PC-9 (cell line): Measurements from ENCODE around the gene TYW3. TPM values are rescaled to one million over a fixed set of nuclear protein-coding genes. Genes with fewer than 3 reads are reported as not detected.
A peak's percentile ranks its signal among the peaks of the same experiment; 100 is the strongest.

ENCODE experiments used
- Bru-seq: library from RNA; stranded (reverse); fragments of 400-500 nt; gene quantifications from one replicate; lab custom pipeline; 2021; lab: Mats Ljungman, UMichigan
- BruChase-seq, 2 experiments: library from RNA; stranded (reverse); fragments of 400-500 nt; gene quantifications; one replicate each; lab custom pipeline; 2021; lab: Mats Ljungman, UMichigan
- BruUV-seq: library from RNA; stranded (reverse); fragments of 400-500 nt; replicated peaks from 2 replicates; lab custom pipeline; 2021; lab: Mats Ljungman, UMichigan
- CTCF ChIA-PET: fragments of 300-600 bp; sonication (Branson Sonifier 250); formaldehyde crosslinking; loops from one replicate; lab custom pipeline; 2022; ENCODE audit warnings: antibody characterized with exemption; lab: Charles Lee
- POLR2A ChIA-PET: fragments of 300-600 bp; sonication (Branson Sonifier 250); formaldehyde crosslinking; loops from one replicate; lab custom pipeline; 2022; ENCODE audit warnings: antibody characterized with exemption; ENCODE audit not compliant: unreplicated experiment; lab: Charles Lee
- DNase-seq, 2 experiments: peaks; one replicate each; pipeline versions ENCODE4 v3.0.0 to v3.0.0-alpha.2; 2015 to 2022; ENCODE audit warnings: mixed read lengths in 1 of 2
- H2AFZ ChIP-seq: fragments of 200-600 bp; sonication (generic); 2 replicates; pipeline ENCODE4 v1.8.1; 2017; ENCODE audit warnings: antibody characterized with exemption
- H3F3A ChIP-seq: fragments of 200-600 bp; sonication (generic); 2 replicates; pipeline ENCODE4 v1.8.1; 2017; ENCODE audit warnings: antibody characterized with exemption, mild to moderate bottlenecking, low read depth; ENCODE audit not compliant: insufficient read depth
- H3K27ac ChIP-seq: fragments of 200-600 bp; sonication (generic); 2 replicates; pipeline ENCODE4 v1.6.1; 2016; ENCODE audit warnings: mixed run types
- H3K27me3 ChIP-seq: fragments of 200-600 bp; sonication (generic); 2 replicates; pipeline ENCODE4 v1.6.1; 2016; ENCODE audit warnings: low read depth, mixed run types; ENCODE audit not compliant: insufficient read depth
- H3K36me3 ChIP-seq: fragments of 200-600 bp; sonication (generic); 2 replicates; pipeline ENCODE4 v1.6.1; 2016; ENCODE audit warnings: low read depth, mixed run types
- H3K4me1 ChIP-seq: fragments of 200-600 bp; sonication (generic); replicated peaks from 2 replicates; pipeline ENCODE4 v1.6.1; 2016; ENCODE audit warnings: mixed run types; ENCODE audit not compliant: insufficient read depth
- H3K4me2 ChIP-seq: fragments of 200-600 bp; sonication (generic); 2 replicates; pipeline ENCODE4 v1.6.1; 2017; ENCODE audit warnings: mixed run types
- H3K4me3 ChIP-seq: fragments of 200-600 bp; sonication (generic); 2 replicates; pipeline ENCODE4 v1.6.1; 2016; ENCODE audit warnings: mixed run types
- H3K79me2 ChIP-seq: fragments of 200-600 bp; sonication (generic); 2 replicates; pipeline ENCODE4 v1.6.1; 2017; ENCODE audit warnings: low read depth, mixed run types
- H3K9me2 ChIP-seq: fragments of 200-600 bp; sonication (generic); 2 replicates; pipeline ENCODE4 v1.8.1; 2017; ENCODE audit warnings: mild to moderate bottlenecking; ENCODE audit not compliant: insufficient read depth
- H3K9me3 ChIP-seq: fragments of 200-600 bp; sonication (generic); 2 replicates; pipeline ENCODE4 v1.8.1; 2016; ENCODE audit warnings: low read depth; ENCODE audit not compliant: insufficient read depth
- H4K20me1 ChIP-seq: fragments of 200-600 bp; sonication (generic); 2 replicates; pipeline ENCODE4 v1.8.1; 2017; ENCODE audit not compliant: insufficient read depth
- CTCF ChIP-seq: fragments of 200-600 bp; sonication (generic); conservative IDR thresholded peaks from 2 replicates; pipeline ENCODE4 v1.6.1; 2017; ENCODE audit warnings: mixed run types, antibody characterized with exemption, mild to moderate bottlenecking, moderate library complexity
- EZH2 ChIP-seq: fragments of 200-600 bp; sonication (generic); IDR thresholded peaks from 2 replicates; pipeline ENCODE4 v1.8.0; 2017; ENCODE audit warnings: antibody characterized with exemption, low read depth
- intact Hi-C: fragments of 100-400 bp; cut with micrococcal nuclease; formaldehyde crosslinking; loops from one replicate; pipeline ENCODE4 v1.10.0; 2022; ENCODE audit not compliant: unreplicated experiment
- long read RNA-seq: library from polyadenylated mRNA; stranded (forward); transcript quantifications from one replicate; pipeline ENCODE4 v2.0.0, GENCODE V29; 2022
- total RNA-seq: library from RNA; stranded (reverse); gene quantifications from 2 replicates; pipeline ENCODE4 v1.2.3, GENCODE V29; 2021

TYW3 gene
- total RNA-seq, result 19.7 and 19.8 TPM in 2 replicates
- Bru-seq, nascent RNA, result percentile 75 among the genes with signal in this experiment
- BruChase-seq, experiment 1, labeled RNA remaining after a 2-hour chase, result percentile 68 among the genes with signal in this experiment
- BruChase-seq, experiment 2, labeled RNA remaining after a 6-hour chase, result percentile 79 among the genes with signal in this experiment
- long read RNA-seq, transcript TYW3-201 (6 exons, 3,430 nt), result major isoform, 17 of 24 reads
- long read RNA-seq, partial matches to known transcripts, result 1 of 24 reads
- long read RNA-seq, other reads (novel, unspliced or antisense), result 6 of 24 reads

DNA sequence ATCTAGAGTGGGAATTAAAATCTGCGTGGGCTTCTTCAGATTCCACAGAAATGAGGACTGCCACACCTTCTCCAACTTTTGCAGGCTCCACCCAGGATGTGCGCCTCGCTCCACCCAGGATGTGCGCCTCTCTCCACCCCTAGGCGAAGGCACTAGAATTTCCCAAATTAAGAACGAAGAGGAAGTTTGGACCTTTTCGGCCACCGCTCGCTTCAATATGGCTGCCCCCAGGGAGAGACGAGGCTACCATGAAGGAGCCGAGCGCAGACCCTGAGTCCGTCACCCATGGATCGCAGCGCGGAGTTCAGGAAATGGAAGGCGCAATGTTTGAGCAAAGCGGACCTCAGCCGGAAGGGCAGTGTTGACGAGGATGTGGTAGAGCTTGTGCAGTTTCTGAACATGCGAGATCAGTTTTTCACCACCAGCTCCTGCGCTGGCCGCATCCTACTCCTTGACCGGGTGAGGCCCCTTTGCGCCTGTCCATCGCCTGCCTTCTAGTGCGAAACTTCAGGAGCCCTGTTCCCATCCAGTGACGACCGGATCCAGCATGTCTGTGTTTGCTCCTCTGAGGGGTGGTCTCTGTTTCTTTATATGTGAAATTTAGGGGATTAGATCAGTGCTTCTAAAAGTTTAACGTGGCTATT lies at the start of gene TYW3, which contains the start of gene CRYZ:
Gene TYW3 (plus strand): TSS at position 193 of the 644 bp plus-strand sequence. CDS start 93 bp downstream, at position 286.
Gene CRYZ (minus strand): TSS at position 91 of the 644 bp plus-strand sequence. CDS start 8,229 bp downstream, outside the sequence.
- CTCF ChIA-PET, result interaction anchor here (0.6 kb wide), 1 partner anchor 130 kb away, joined by 3 read pairs; no protein-coding TSS in a partner anchor
- peak; percentile 82 to 88 for DNase-seq
- H3K9me2 ChIP-seq, result no peaks in the 10 kb centered on the region
- no peaks in the 10 kb centered on the region for H3K9me3 ChIP-seq
- peaks cover 31% of the 10 kb centered on the region for H3K79me2 ChIP-seq
- intact Hi-C loops, result loop anchor here (2.0 to 10.0 kb wide), 3 partner anchors 41 to 228 kb away; no protein-coding TSS in a partner anchor
- no TSS peak for BruUV-seq
- peaks cover 10% of the 10 kb centered on the region; the same call in 1 of the 2 replicates for H4K20me1 ChIP-seq
- peaks cover 25% of the 10 kb centered on the region for H3K4me1 ChIP-seq
- POLR2A ChIA-PET, result no interaction called here
- no peak for TF ChIP-seq CTCF
- no peak for TF ChIP-seq EZH2
- H3K27ac ChIP-seq, result peak within 1 kb of the TSS; percentile 84
- H3K36me3 ChIP-seq, result peaks cover 19% of the 10 kb centered on the region
- H3K27me3 ChIP-seq, result no peaks in the 10 kb centered on the region
- peak within 1 kb of the TSS; percentile 97 for H2AFZ ChIP-seq
- peak within 1 kb of the TSS; percentile 95 for H3K4me3 ChIP-seq
- H3K4me2 ChIP-seq, result peak within 1 kb of the TSS; percentile 87
- peaks cover 6% of the 10 kb centered on the region; the same call in 1 of the 2 replicates for H3F3A ChIP-seq

GRCh38 chr1:74683656-74684055 lies 49.3 kb upstream of the TYW3 start:
- Histone ChIP-seq H3F3A (no peaks in the 10 kb centered on the region), H4K20me1 (no peaks in the 10 kb centered on the region), H3K9me3 (no peaks in the 10 kb centered on the region), H3K4me3 (no peak overlapping the region), H3K36me3 (no peaks in the 10 kb centered on the region), H3K9me2 (no peaks in the 10 kb centered on the region), H3K79me2 (no peaks in the 10 kb centered on the region), H3K4me1 (no peaks in the 10 kb centered on the region), H3K27ac (no peak overlapping the region), H3K4me2 (no peak overlapping the region), H2AFZ (no peak overlapping the region), H3K27me3 (no peaks in the 10 kb centered on the region)
- TF ChIP-seq CTCF, result no peak
- no peak for TF ChIP-seq EZH2
- intact Hi-C loops, result no loop called here
- ChIA-PET CTCF (no interaction called here), POLR2A (no interaction called here)
- no TSS peak for BruUV-seq
- no peak for DNase-seq

DNA sequence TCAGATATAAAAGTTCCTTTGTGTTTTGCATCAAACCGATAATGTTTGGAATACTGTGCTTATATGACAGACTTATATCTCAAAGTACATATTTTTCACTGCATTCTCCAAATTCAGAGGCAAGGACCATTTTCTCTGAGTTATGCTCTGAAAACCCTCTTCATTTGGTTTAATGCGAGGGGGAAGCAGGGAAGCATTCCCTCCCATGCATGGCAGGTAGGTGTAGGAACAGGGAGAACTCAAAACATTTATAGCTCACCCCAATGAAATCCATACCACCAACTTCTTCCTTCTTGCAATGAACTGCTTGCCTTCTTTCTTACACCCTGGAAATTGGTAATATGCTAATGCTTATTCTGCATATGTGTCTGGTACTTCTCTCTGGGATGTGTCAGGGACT lies 48.7 kb upstream of the TYW3 start:
- Histone ChIP-seq H2AFZ (no peak overlapping the region), H3K4me3 (no peak overlapping the region), H3K27ac (no peak overlapping the region), H3K79me2 (no peaks in the 10 kb centered on the region), H3K4me2 (no peak overlapping the region), H3K36me3 (no peaks in the 10 kb centered on the region), H3K9me2 (no peaks in the 10 kb centered on the region), H3K4me1 (no peaks in the 10 kb centered on the region), H3K9me3 (no peaks in the 10 kb centered on the region), H3F3A (no peaks in the 10 kb centered on the region), H4K20me1 (no peaks in the 10 kb centered on the region), H3K27me3 (no peaks in the 10 kb centered on the region)
- CTCF ChIA-PET, result no interaction called here
- intact Hi-C loops, result no loop called here
- no peak for DNase-seq
- BruUV-seq, result no TSS peak
- POLR2A ChIA-PET, result no interaction called here
- TF ChIP-seq EZH2 (no peak), CTCF (no peak)
